ENCODE results near the gene SND1.

SND1 gene

GRCh38 chr7:127629268-127629854 is 22.6 kb upstream of the SND1 start:
- no peaks in the 10 kb centered on the region for H3K27me3 ChIP-seq (replicated peaks)
- DNase-seq: no peak

GRCh38 chr7:127632276-127632910 is 19.6 kb upstream of the SND1 start:
- in situ Hi-C loops (cut with HindIII; ENCODE audit: low pct_ligation_motif_present, low sequenced_read_pairs): no loop called here
- no peaks in the 10 kb centered on the region for H3K27me3 ChIP-seq (replicated peaks)
- no peak overlapping the region for H3K27ac ChIP-seq
- no peak overlapping the region for H3K4me3 ChIP-seq (ENCODE audit: low read depth, low read length)
- no peaks in the 10 kb centered on the region for H3K36me3 ChIP-seq (replicated peaks)
- peak; percentile 29 for DNase-seq
- no peak for TF ChIP-seq CTCF (IDR thresholded peaks at IDR 0.05; ENCODE audit: low read depth, low read length, missing control alignments)

More at GRCh38 chr7:127629268-127629854, 22.6 kb upstream of the SND1 start:
- peak; percentile 67 for TF ChIP-seq CTCF (IDR thresholded peaks at IDR 0.05; ENCODE audit: low read depth, low read length, missing control alignments)
- Histone ChIP-seq H3K36me3 (replicated peaks) (no peaks in the 10 kb centered on the region), H3K27ac (no peak overlapping the region), H3K4me3 (ENCODE audit: low read depth, low read length) (no peak overlapping the region)
- in situ Hi-C loops (cut with HindIII; ENCODE audit: low pct_ligation_motif_present, low sequenced_read_pairs): no loop called here

- Histone ChIP-seq H3K27me3 (replicated peaks) (no peaks in the 10 kb centered on the region), H3K36me3 (replicated peaks) (no peaks in the 10 kb centered on the region), H3K4me3 (ENCODE audit: low read depth, low read length) (no peak overlapping the region), H3K27ac (no peak overlapping the region)
- in situ Hi-C loops (cut with HindIII; ENCODE audit: low pct_ligation_motif_present, low sequenced_read_pairs): no loop called here
- TF ChIP-seq CTCF (IDR thresholded peaks at IDR 0.05; ENCODE audit: low read depth, low read length, missing control alignments): no peak
- no peak for DNase-seq
Observed at GRCh38 chr7:127635659-127636285, 16.2 kb upstream of the SND1 start.

GRCh38 chr7:127638197-127638596 is 13.8 kb upstream of the SND1 start:
- Histone ChIP-seq H3K4me3 (ENCODE audit: low read depth, low read length) (no peak overlapping the region), H3K36me3 (replicated peaks) (no peaks in the 10 kb centered on the region), H3K27me3 (replicated peaks) (no peaks in the 10 kb centered on the region), H3K27ac (no peak overlapping the region)
- no peak for DNase-seq
- in situ Hi-C loops (cut with HindIII; ENCODE audit: low pct_ligation_motif_present, low sequenced_read_pairs): no loop called here
- no peak for TF ChIP-seq CTCF (IDR thresholded peaks at IDR 0.05; ENCODE audit: low read depth, low read length, missing control alignments)

- Histone ChIP-seq H3K4me3 (ENCODE audit: low read depth, low read length) (no peak overlapping the region), H3K36me3 (replicated peaks) (no peaks in the 10 kb centered on the region), H3K27ac (no peak overlapping the region), H3K27me3 (replicated peaks) (no peaks in the 10 kb centered on the region)
- DNase-seq: no peak
- in situ Hi-C loops (cut with HindIII; ENCODE audit: low pct_ligation_motif_present, low sequenced_read_pairs): no loop called here
- no peak for TF ChIP-seq CTCF (IDR thresholded peaks at IDR 0.05; ENCODE audit: low read depth, low read length, missing control alignments)
Observed at GRCh38 chr7:127644484-127644883, 7.5 kb upstream of the SND1 start.
